Bronchial epithelial cell (primary cell): Measurements from ENCODE around the gene C12orf75. TPM values are rescaled to one million over a fixed set of nuclear protein-coding genes. Genes with fewer than 3 reads are reported as not detected.
"Not testable (repeated sequence)": the region's sequence is repeated elsewhere in the genome, so short reads cannot be mapped to it uniquely, and the experiment has no call there.

ENCODE experiments used
- DNase-seq: peaks from one replicate; pipeline ENCODE4 v3.0.0-alpha.2; 2010; ENCODE audit warnings: low read depth
- FAIRE-seq: peaks from 2 replicates; lab custom pipeline; 2011; peaks lifted over from hg19 to GRCh38; lab: Jason Lieb, UNC
- H3K27me3 ChIP-seq: 2 replicates; pipeline ENCODE4 v1.5.1; 2011; ENCODE audit warnings: low read length; ENCODE audit not compliant: control insufficient read depth, insufficient read depth
- H3K36me3 ChIP-seq: 2 replicates; pipeline ENCODE4 v1.5.1; 2011; ENCODE audit warnings: low read length; ENCODE audit not compliant: control insufficient read depth, insufficient read depth
- H3K4me3 ChIP-seq: 2 replicates; pipeline ENCODE4 v1.5.1; 2011; ENCODE audit warnings: mild to moderate bottlenecking, low read depth, low read length, control low read depth
- CTCF ChIP-seq: IDR thresholded peaks from 2 replicates; pipeline ENCODE4 v1.5.1; 2011; ENCODE audit warnings: mild to moderate bottlenecking, moderate library complexity, low read length, control low read depth, inconsistent platforms; ENCODE audit not compliant: insufficient read depth, severe bottlenecking
- total RNA-seq: library from RNA; depleted of rRNA; stranded (reverse); fragments of >200 nt; gene quantifications from 2 replicates; pipeline ENCODE4 v1.2.1, GENCODE V29; 2014

The C12orf75 gene
- total RNA-seq, 1 donor from 2014 or later, result 11.8 TPM

- not testable (repeated sequence) for H3K4me3 ChIP-seq, FAIRE-seq, DNase-seq, H3K27me3 ChIP-seq, H3K36me3 ChIP-seq
These were observed 21.7 kb upstream of the C12orf75 start for GRCh38 chr12:105308839-105309238.

GRCh38 chr12:105309384-105309783, 21.1 kb upstream of the C12orf75 start:
- not testable (repeated sequence) for FAIRE-seq

GRCh38 chr12:105310476-105311085, 19.9 kb upstream of the C12orf75 start:
- not testable (repeated sequence) for H3K4me3 ChIP-seq, H3K36me3 ChIP-seq, DNase-seq, H3K27me3 ChIP-seq, FAIRE-seq

More at GRCh38 chr12:105309384-105309783, 21.1 kb upstream of the C12orf75 start:
- H3K27me3 ChIP-seq, DNase-seq, H3K4me3 ChIP-seq, H3K36me3 ChIP-seq: not testable (repeated sequence)

- H3K27me3 ChIP-seq, H3K4me3 ChIP-seq, FAIRE-seq, H3K36me3 ChIP-seq: not testable (repeated sequence)
- DNase-seq, result peak; percentile 58
These were observed 18.6 kb upstream of the C12orf75 start for GRCh38 chr12:105311936-105312335.

- H3K4me3 ChIP-seq, DNase-seq, H3K27me3 ChIP-seq, FAIRE-seq, H3K36me3 ChIP-seq: not testable (repeated sequence)
These were observed 16.7 kb upstream of the C12orf75 start for GRCh38 chr12:105313755-105314154.

- Histone ChIP-seq H3K27me3 (no peaks in the 10 kb centered on the region), H3K4me3 (no peak overlapping the region), H3K36me3 (no peaks in the 10 kb centered on the region)
- DNase-seq (no peak), FAIRE-seq (no peak)
- TF ChIP-seq CTCF, result no peak
These were observed 15.4 kb upstream of the C12orf75 start for GRCh38 chr12:105315130-105315529.

- no peak for TF ChIP-seq CTCF
- peak; percentile 81 for DNase-seq
- Histone ChIP-seq H3K36me3 (no peaks in the 10 kb centered on the region), H3K27me3 (no peaks in the 10 kb centered on the region), H3K4me3 (no peak overlapping the region)
- peak; percentile 95 for FAIRE-seq
These were observed 14.8 kb upstream of the C12orf75 start for GRCh38 chr12:105315726-105316125.

- Histone ChIP-seq H3K36me3 (no peaks in the 10 kb centered on the region), H3K27me3 (no peaks in the 10 kb centered on the region), H3K4me3 (no peak overlapping the region)
- no peak for TF ChIP-seq CTCF
- DNase-seq, result no peak
- FAIRE-seq, result no peak
These were observed 13.3 kb upstream of the C12orf75 start for GRCh38 chr12:105316931-105317852.
